HepG2 (cell line): Measurements from ENCODE around the gene RUNDC1. TPM values are rescaled to one million over a fixed set of nuclear protein-coding genes. Genes with fewer than 3 reads are reported as not detected.

Experiments used
- ARHGAP35 ChIP-seq: sonication (generic); formaldehyde crosslinking; IDR thresholded peaks from 2 replicates; pipeline ENCODE4 v1.9.0; 2022; ENCODE audit warnings: mild to moderate bottlenecking, inconsistent platforms, moderate library complexity, missing genetic modification reagents, borderline replicate concordance
- GLI4 ChIP-seq: sonication (generic); formaldehyde crosslinking; IDR thresholded peaks from 2 replicates; pipeline ENCODE4 v1.5.1; 2020; ENCODE audit warnings: missing genetic modification reagents, mild to moderate bottlenecking, moderate library complexity, borderline replicate concordance
- SIN3B ChIP-seq: fragments of 150-350 bp; IDR thresholded peaks from 2 replicates; pipeline ENCODE4 v1.6.1; 2014; ENCODE audit warnings: low read length
- ZNF644 ChIP-seq: IDR thresholded peaks from 2 replicates; pipeline ENCODE4 v1.6.1; 2016; ENCODE audit warnings: low read depth
- polyA plus RNA-seq, 8 experiments: library from polyadenylated mRNA; depleted of rRNA in 3 of 8; stranded (reverse) in 7 of 8; unstranded in 1 of 8; fragments of >200 nt; fragmentation: Illumina TruSeq in 4 of 8; extraction: Trizol in 4 of 8; gene quantifications; 2 replicates each; pipeline versions ENCODE4 v1.2.1 to v1.2.3, GENCODE V29; 2011 to 2016; ENCODE audit warnings: low read depth in 4 of 8, missing spikeins in 1 of 8, mixed read lengths in 1 of 8; ENCODE audit not compliant: insufficient read depth in 1 of 8
- total RNA-seq, 5 experiments: library from RNA; depleted of rRNA; stranded (reverse); fragments of >200 nt; fragmentation: Illumina TruSeq; extraction: Trizol; gene quantifications; 2 replicates each; pipeline ENCODE4 v1.2.3, GENCODE V29; 2016; ENCODE audit warnings: low read depth in 1 of 5
- TF ChIP-seq, protein P1 (sequence below): sonication (generic); formaldehyde crosslinking; IDR thresholded peaks from 2 replicates; pipeline ENCODE4 v1.4.0; 2020; ENCODE audit warnings: missing genetic modification reagents, borderline replicate concordance
- TF ChIP-seq, protein P2 (sequence below): sonication (generic); formaldehyde crosslinking; IDR thresholded peaks from 2 replicates; pipeline ENCODE4 v1.4.0; 2020; ENCODE audit warnings: missing genetic modification reagents

RUNDC1 gene
- total and polyA plus RNA-seq, 2 of the 13 experiments (the other 11 are each of a cell fraction or from before 2014, with no cell fraction given): 10.3 to 11.4 TPM

DNA sequence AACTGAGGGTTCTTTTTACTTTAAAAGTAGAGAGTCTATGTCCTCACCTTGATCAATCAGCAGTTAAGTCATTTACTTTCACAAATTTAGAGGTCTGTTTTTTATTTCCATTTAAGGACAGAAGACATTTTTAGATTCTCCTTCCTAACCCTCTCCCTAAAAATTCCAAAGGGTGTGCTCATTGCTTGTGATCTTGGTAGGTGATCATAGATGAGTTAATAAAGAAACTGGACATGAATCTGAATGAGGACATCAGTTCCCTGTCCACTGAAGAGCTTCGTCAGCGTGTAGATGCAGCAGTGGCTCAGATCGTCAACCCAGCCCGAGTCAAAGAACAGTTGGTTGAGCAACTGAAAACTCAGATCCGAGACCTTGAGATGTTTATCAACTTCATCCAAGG, 8.8 kb downstream of the RUNDC1 start (continued):
- TF ChIP-seq, protein P1, sequence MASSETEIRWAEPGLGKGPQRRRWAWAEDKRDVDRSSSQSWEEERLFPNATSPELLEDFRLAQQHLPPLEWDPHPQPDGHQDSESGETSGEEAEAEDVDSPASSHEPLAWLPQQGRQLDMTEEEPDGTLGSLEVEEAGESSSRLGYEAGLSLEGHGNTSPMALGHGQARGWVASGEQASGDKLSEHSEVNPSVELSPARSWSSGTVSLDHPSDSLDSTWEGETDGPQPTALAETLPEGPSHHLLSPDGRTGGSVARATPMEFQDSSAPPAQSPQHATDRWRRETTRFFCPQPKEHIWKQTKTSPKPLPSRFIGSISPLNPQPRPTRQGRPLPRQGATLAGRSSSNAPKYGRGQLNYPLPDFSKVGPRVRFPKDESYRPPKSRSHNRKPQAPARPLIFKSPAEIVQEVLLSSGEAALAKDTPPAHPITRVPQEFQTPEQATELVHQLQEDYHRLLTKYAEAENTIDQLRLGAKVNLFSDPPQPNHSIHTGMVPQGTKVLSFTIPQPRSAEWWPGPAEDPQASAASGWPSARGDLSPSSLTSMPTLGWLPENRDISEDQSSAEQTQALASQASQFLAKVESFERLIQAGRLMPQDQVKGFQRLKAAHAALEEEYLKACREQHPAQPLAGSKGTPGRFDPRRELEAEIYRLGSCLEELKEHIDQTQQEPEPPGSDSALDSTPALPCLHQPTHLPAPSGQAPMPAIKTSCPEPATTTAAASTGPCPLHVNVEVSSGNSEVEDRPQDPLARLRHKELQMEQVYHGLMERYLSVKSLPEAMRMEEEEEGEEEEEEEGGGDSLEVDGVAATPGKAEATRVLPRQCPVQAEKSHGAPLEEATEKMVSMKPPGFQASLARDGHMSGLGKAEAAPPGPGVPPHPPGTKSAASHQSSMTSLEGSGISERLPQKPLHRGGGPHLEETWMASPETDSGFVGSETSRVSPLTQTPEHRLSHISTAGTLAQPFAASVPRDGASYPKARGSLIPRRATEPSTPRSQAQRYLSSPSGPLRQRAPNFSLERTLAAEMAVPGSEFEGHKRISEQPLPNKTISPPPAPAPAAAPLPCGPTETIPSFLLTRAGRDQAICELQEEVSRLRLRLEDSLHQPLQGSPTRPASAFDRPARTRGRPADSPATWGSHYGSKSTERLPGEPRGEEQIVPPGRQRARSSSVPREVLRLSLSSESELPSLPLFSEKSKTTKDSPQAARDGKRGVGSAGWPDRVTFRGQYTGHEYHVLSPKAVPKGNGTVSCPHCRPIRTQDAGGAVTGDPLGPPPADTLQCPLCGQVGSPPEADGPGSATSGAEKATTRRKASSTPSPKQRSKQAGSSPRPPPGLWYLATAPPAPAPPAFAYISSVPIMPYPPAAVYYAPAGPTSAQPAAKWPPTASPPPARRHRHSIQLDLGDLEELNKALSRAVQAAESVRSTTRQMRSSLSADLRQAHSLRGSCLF: no peak
- TF ChIP-seq GLI4 (CRISPR knock-in tag): no peak
- TF ChIP-seq ARHGAP35: no peak
- no peak for TF ChIP-seq SIN3B
- no peak for TF ChIP-seq ZNF644 (CRISPR knock-in tag)
- TF ChIP-seq, protein P2, sequence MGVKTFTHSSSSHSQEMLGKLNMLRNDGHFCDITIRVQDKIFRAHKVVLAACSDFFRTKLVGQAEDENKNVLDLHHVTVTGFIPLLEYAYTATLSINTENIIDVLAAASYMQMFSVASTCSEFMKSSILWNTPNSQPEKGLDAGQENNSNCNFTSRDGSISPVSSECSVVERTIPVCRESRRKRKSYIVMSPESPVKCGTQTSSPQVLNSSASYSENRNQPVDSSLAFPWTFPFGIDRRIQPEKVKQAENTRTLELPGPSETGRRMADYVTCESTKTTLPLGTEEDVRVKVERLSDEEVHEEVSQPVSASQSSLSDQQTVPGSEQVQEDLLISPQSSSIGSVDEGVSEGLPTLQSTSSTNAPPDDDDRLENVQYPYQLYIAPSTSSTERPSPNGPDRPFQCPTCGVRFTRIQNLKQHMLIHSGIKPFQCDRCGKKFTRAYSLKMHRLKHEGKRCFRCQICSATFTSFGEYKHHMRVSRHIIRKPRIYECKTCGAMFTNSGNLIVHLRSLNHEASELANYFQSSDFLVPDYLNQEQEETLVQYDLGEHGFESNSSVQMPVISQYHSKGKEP: no peak
